ENCODE measurements around the gene TMEM51. TPM values are rescaled to one million over a fixed set of nuclear protein-coding genes. Genes with fewer than 3 reads are reported as not detected.
"Not testable (repeated sequence)": the region's sequence is repeated elsewhere in the genome, so short reads cannot be mapped to it uniquely, and the experiment has no call there.

Gene TMEM51
- total RNA-seq, 4 donors from 2014 or later: 8.5 to 10.3 (median 9.1) TPM

DNA sequence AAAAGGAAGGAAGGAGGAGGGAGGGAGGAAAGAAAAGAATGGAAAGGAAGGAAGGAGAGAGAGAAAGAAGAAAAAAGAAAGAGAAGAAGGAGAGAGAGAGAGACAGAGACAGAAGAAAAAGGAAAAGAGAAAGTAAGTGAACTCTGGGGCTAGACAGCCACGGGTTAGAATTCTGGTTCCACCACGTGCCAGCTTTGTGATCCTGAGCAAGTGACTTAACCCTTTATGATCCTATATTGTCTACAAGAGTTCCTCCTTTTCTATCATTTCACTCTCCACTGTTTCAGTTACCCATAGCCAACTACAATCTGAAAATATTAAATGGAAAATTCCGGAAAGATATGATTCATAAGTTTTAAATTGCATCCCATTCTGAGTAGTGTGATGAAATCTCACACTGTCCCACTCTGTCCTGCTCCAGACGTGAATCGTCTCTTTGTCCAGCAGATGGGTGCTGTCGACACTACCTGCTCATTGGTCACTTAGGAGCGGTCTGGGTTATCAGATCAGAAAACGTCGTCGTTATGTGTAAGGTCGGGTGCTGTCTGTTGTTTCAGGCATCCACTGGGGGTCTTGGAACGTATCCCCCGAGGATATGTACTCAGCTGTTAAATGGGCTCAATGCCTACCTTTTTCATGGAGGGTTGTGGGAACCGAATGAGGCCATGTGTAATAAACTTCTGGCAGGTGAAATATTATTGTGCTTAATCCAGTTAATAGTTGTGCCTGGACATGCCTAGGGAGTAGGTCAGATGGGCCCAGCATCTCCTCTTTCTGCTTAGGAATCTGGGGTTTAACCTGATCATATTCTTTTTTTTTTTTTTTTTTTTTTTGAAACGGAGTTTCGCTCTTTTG, 19.1 kb downstream of the TMEM51 start:
- intact Hi-C loops (cut with DNase I; ENCODE audit: low total_unique reads): no loop called here
- no peak overlapping the region for H3K4me3 ChIP-seq (ENCODE audit: low read depth, poor library complexity, severe bottlenecking)
- 34 to 53% methylated on average over 16 of the region's 16 CpGs for WGBS, 2 donors
- no peak for DNase-seq (ENCODE audit: low spot score in 2 of 2)
- TF ChIP-seq, protein P1, sequence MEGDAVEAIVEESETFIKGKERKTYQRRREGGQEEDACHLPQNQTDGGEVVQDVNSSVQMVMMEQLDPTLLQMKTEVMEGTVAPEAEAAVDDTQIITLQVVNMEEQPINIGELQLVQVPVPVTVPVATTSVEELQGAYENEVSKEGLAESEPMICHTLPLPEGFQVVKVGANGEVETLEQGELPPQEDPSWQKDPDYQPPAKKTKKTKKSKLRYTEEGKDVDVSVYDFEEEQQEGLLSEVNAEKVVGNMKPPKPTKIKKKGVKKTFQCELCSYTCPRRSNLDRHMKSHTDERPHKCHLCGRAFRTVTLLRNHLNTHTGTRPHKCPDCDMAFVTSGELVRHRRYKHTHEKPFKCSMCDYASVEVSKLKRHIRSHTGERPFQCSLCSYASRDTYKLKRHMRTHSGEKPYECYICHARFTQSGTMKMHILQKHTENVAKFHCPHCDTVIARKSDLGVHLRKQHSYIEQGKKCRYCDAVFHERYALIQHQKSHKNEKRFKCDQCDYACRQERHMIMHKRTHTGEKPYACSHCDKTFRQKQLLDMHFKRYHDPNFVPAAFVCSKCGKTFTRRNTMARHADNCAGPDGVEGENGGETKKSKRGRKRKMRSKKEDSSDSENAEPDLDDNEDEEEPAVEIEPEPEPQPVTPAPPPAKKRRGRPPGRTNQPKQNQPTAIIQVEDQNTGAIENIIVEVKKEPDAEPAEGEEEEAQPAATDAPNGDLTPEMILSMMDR (IDR thresholded peaks at IDR 0.05): no peak
- no peak for TF ChIP-seq POLR2A (IDR thresholded peaks at IDR 0.05)

DNA sequence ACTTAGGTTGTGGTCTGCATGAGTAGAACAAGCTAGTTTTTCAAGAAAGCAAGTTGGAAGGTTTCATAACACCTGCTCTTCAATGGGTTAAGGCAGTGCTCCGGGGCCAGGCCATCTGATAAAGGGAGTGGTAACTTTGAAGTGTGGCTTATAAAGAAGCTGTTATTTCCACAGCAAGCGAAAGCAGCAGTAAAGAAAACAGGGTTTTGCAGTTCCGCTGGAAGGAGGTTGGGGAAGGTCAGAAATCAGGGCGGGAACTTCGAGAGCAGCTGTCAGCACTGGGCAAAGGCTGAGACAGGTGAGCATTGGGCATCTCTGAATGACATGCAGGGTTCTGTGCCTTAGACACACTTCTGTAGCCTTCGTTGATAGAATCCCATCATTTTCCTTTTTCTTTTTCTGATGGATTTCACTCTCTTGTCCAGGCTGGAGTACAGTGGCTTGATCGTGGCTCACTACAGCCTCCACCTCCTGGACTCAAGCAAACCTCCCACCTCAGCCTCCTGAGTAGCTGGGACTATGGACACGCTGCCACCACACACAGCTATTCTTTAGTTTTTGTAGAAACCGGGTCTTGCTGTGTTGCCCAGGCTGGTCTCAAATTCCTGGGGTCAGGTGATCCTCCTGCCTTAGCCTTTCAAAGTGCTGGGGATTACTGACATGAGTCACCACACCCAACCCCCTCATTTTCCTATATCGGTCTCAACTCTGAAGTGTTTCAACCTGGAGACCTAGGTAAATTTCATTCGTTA, 20.5 kb downstream of the TMEM51 start:
- DNase-seq (ENCODE audit: low spot score in 2 of 2): no peak
- TF ChIP-seq, protein P1 (IDR thresholded peaks at IDR 0.05): no peak
- no peak for TF ChIP-seq POLR2A (IDR thresholded peaks at IDR 0.05)
- no peak overlapping the region for H3K4me3 ChIP-seq (ENCODE audit: low read depth, poor library complexity, severe bottlenecking)
- 58 to 63% methylated on average over 11 of the region's 11 CpGs for WGBS, 2 donors
- intact Hi-C loops (cut with DNase I; ENCODE audit: low total_unique reads): no loop called here

DNA sequence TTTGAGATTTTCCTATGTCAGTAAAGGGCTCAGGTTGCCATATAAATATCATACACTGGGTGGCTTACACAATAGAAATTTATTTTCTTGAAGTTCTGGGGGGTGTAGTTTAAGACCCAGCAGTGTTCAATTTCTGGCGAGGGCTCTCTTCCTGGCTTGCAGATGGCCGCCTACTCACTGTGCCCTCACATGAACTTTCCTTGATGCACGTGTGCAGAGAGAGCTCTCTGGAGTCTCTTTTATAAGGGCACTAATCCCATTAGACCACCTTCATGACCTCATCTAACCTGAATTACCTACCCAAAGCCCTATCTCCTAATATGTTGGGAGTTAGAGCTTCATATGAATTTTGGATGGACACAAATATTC, 21.1 kb downstream of the TMEM51 start:
- 38 to 40% methylated on average over 3 of the region's 3 CpGs for WGBS, 2 donors
- TF ChIP-seq, protein P1 (IDR thresholded peaks at IDR 0.05): no peak
- TF ChIP-seq POLR2A (IDR thresholded peaks at IDR 0.05): no peak
- no peak overlapping the region for H3K4me3 ChIP-seq (ENCODE audit: low read depth, poor library complexity, severe bottlenecking)
- intact Hi-C loops (cut with DNase I; ENCODE audit: low total_unique reads): no loop called here
- DNase-seq (ENCODE audit: low spot score in 2 of 2): no peak

DNA sequence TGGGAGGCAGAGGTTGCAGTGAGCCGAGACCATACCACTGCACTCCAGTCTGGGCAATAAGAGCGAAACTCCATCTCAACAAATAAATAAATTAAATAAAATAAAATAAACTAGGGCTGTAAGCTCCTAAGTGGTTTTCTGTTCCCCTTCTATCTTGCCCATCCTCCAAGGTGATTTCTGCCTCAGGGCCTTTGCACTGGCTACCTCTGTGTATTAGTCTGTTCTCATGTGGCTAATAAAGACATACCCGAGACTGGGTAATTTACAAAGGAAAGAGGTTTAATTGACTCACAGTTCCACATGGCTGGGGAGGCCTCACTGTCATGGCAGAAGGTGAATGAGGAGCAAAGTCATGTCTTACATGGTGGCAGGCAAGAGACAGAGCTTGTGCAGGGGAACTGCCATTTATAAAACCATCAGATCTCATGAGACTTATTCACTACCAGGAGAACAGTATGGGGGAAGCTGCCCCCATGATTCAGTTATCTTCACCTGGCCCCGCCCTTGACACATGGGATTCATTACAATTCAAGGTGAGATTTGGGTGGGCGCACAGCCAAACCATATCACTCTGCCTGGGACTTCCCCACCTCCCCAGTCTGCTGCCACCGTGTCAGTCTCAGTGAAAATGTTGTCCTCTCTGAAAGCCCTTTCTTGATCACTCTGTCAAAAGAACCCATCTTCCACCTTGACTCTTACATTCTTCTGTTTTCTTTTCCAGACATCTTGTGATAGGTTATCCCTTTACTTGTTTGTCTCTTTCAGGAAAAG, 22.0 kb downstream of the TMEM51 start:
- intact Hi-C loops (cut with DNase I; ENCODE audit: low total_unique reads); DNase-seq (ENCODE audit: low spot score in 2 of 2); H3K4me3 ChIP-seq (ENCODE audit: low read depth, poor library complexity, severe bottlenecking): not testable (repeated sequence)
- 88 to 95% methylated on average over 6 of the region's 6 CpGs for WGBS, 2 donors

DNA sequence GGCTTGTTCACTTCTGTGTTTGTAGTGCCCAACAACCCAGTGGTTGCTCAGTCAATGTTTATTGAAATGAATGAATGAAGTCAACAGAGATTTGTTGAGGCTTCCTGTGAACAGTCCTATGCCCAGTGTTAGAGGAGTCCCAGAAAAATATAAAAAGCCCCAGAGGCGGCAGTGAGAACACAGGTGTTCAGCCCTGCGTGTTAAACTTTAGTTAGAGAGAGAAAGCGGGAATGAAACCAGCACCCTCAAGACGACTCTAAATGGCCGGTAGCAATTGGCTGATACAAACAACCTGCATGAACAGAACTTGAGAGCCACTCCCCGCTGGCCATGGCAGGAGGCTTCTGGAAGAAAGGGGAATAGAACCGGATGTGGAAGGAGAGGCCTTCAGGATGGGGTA, 22.6 kb downstream of the TMEM51 start:
- WGBS, 2 donors: 81 to 91% methylated on average over 7 of the region's 7 CpGs
- no peak for DNase-seq (ENCODE audit: low spot score in 2 of 2)
- intact Hi-C loops (cut with DNase I; ENCODE audit: low total_unique reads): no loop called here
- H3K4me3 ChIP-seq (ENCODE audit: low read depth, poor library complexity, severe bottlenecking): no peak overlapping the region
- TF ChIP-seq, protein P1 (IDR thresholded peaks at IDR 0.05): no peak
- TF ChIP-seq POLR2A (IDR thresholded peaks at IDR 0.05): no peak

Data from lower leg skin (tissue), 4 donors.